Endothelial cell of umbilical vein (primary cell): ENCODE measurements around the gene RAB7B.

Experiments
- POLR2A ChIP-seq: IDR thresholded peaks from 2 replicates; pipeline ENCODE4 v1.6.1; 2012; ENCODE audit warnings: low read depth, mild to moderate bottlenecking, control low read depth, low read length
- POLR2AphosphoS5 ChIP-seq: IDR thresholded peaks from 2 replicates; pipeline ENCODE4 v1.6.1; 2012; ENCODE audit warnings: low read depth, mild to moderate bottlenecking, control low read depth, low read length, moderate library complexity; ENCODE audit not compliant: insufficient read depth

DNA sequence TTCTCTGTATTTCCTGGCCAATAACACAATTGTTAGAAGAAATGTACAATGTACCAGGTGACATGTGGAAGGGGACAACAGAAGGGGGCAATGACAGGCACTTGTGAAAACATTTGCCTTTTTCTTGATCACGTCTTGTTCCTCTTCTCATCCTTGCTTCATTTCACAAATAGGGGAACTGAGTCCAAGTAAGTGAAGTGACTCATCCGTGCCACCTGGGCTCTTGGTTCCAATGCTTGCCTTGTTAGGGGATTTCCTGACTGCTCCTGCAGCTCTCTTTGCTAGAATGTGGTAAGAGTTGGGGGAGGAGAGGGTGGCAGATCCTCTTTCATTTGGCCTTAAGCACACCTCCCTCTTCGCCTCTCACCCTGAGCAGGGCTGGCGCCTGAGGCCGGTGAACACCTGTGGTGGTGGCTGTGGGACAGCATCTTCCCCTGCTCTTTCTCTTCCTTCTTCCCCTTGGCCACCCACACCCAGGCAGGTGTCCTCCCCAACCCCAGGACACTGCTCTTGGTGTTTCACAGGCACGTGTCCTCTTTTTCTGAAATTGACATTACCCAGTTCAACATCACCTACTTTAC is 47.5 kb upstream of the RAB7B start:
- TF ChIP-seq POLR2A: no peak
- TF ChIP-seq POLR2AphosphoS5: no peak
